Astrocyte (in vitro differentiated cells and primary cell): ENCODE data around the gene RFX7. TPM values are rescaled to one million over a fixed set of nuclear protein-coding genes. Genes with fewer than 3 reads are reported as not detected.

Experiments
- DNase-seq: peaks from one replicate; pipeline ENCODE4 v3.0.0-alpha.2; 2010; ENCODE audit warnings: low read depth
- FAIRE-seq: peaks from 2 replicates; lab custom pipeline; 2011; peaks lifted over from hg19 to GRCh38; lab: Jason Lieb, UNC
- H2AFZ ChIP-seq: 2 replicates; pipeline ENCODE4 v1.6.0; 2012; ENCODE audit warnings: low read depth, low read length, inconsistent platforms
- H3K27ac ChIP-seq: 2 replicates; pipeline ENCODE4 v1.5.1; 2011; ENCODE audit warnings: low read depth, low read length, inconsistent platforms
- H3K27me3 ChIP-seq: 2 replicates; pipeline ENCODE4 v1.6.0; 2011; ENCODE audit warnings: low read length, inconsistent platforms; ENCODE audit not compliant: insufficient read depth
- H3K36me3 ChIP-seq: 2 replicates; pipeline ENCODE4 v1.5.1; 2011; ENCODE audit warnings: low read length, inconsistent platforms; ENCODE audit not compliant: insufficient read depth
- H3K4me1 ChIP-seq: 2 replicates; pipeline ENCODE4 v1.5.1; 2011; ENCODE audit warnings: low read length, inconsistent platforms; ENCODE audit not compliant: insufficient read depth
- H3K4me2 ChIP-seq: 2 replicates; pipeline ENCODE4 v1.6.0; 2012; ENCODE audit warnings: low read length, inconsistent platforms
- H3K4me3 ChIP-seq: 2 replicates; pipeline ENCODE4 v1.5.1; 2011; ENCODE audit warnings: low read depth, mild to moderate bottlenecking, low read length, inconsistent platforms; ENCODE audit not compliant: insufficient read depth
- H3K79me2 ChIP-seq: 2 replicates; pipeline ENCODE4 v1.6.0; 2012; ENCODE audit warnings: mild to moderate bottlenecking, low read length, inconsistent platforms; ENCODE audit not compliant: insufficient read depth
- H3K9ac ChIP-seq: 2 replicates; pipeline ENCODE4 v1.6.0; 2012; ENCODE audit warnings: mild to moderate bottlenecking, low read length, inconsistent platforms
- H3K9me3 ChIP-seq: 2 replicates; pipeline ENCODE4 v1.5.1; 2012; ENCODE audit warnings: low read depth, mild to moderate bottlenecking, low read length, inconsistent platforms; ENCODE audit not compliant: insufficient read depth
- H4K20me1 ChIP-seq: 2 replicates; pipeline ENCODE4 v1.6.0; 2012; ENCODE audit warnings: low read length, inconsistent platforms; ENCODE audit not compliant: insufficient read depth
- H3K27ac Mint-ChIP-seq: one replicate; pipeline ENCODE4 v1.8.0; 2021; ENCODE audit warnings: mild to moderate bottlenecking, mixed read lengths; ENCODE audit not compliant: unreplicated experiment
- H3K27me3 Mint-ChIP-seq: one replicate; pipeline ENCODE4 v1.8.0; 2021; ENCODE audit warnings: low read depth, mixed read lengths; ENCODE audit not compliant: unreplicated experiment
- H3K36me3 Mint-ChIP-seq: one replicate; pipeline ENCODE4 v1.8.0; 2021; ENCODE audit warnings: low read depth, mixed read lengths; ENCODE audit not compliant: unreplicated experiment
- H3K4me1 Mint-ChIP-seq: one replicate; pipeline ENCODE4 v1.8.0; 2021; ENCODE audit warnings: low read depth, mixed read lengths; ENCODE audit not compliant: unreplicated experiment
- H3K4me3 Mint-ChIP-seq: one replicate; pipeline ENCODE4 v1.8.0; 2021; ENCODE audit warnings: mild to moderate bottlenecking, moderate library complexity, mixed read lengths; ENCODE audit not compliant: unreplicated experiment
- H3K9me3 Mint-ChIP-seq: one replicate; pipeline ENCODE4 v1.8.0; 2021; ENCODE audit warnings: mild to moderate bottlenecking, mixed read lengths; ENCODE audit not compliant: unreplicated experiment
- CTCF ChIP-seq: IDR thresholded peaks from 2 replicates; pipeline ENCODE4 v1.5.1; 2011; ENCODE audit warnings: low read depth, mild to moderate bottlenecking, inconsistent platforms, low read length, moderate library complexity; ENCODE audit not compliant: insufficient read depth
- EZH2 ChIP-seq: IDR thresholded peaks from 2 replicates; pipeline ENCODE4 v1.6.1; 2012; ENCODE audit warnings: mild to moderate bottlenecking, low read length, inconsistent platforms; ENCODE audit not compliant: insufficient read depth
- total RNA-seq: library from RNA; stranded (reverse); gene quantifications from 2 replicates; pipeline ENCODE4 v1.2.1, GENCODE V29; 2021

Gene RFX7
- total RNA-seq, 1 donor from 2014 or later: 46.3 TPM

- Mint-ChIP-seq H3K27me3 (no peaks in the 10 kb centered on the region), H3K36me3 (peaks cover 4% of the 10 kb centered on the region), H3K4me3 (no peak overlapping the region), H3K4me1 (peaks cover 15% of the 10 kb centered on the region), H3K9me3 (no peaks in the 10 kb centered on the region), H3K27ac (no peak overlapping the region)
- no peaks in the 10 kb centered on the region for H3K36me3 ChIP-seq
- H3K4me1 ChIP-seq: no peaks in the 10 kb centered on the region
- no peak overlapping the region for H2AFZ ChIP-seq
- DNase-seq (no peak), FAIRE-seq (no peak)
- no peaks in the 10 kb centered on the region for H3K27me3 ChIP-seq
- H3K9me3 ChIP-seq: no peaks in the 10 kb centered on the region
- H3K79me2 ChIP-seq: peaks cover 87% of the 10 kb centered on the region
- no peak overlapping the region for H3K4me2 ChIP-seq
- H3K4me3 ChIP-seq: no peak overlapping the region
- no peak overlapping the region for H3K27ac ChIP-seq
- H4K20me1 ChIP-seq: peaks cover 38% of the 10 kb centered on the region
- no peak for TF ChIP-seq CTCF
- TF ChIP-seq EZH2: no peak
- H3K9ac ChIP-seq: no peak overlapping the region
Observed at GRCh38 chr15:56184516-56184915, 59.2 kb downstream of the RFX7 start.

DNA sequence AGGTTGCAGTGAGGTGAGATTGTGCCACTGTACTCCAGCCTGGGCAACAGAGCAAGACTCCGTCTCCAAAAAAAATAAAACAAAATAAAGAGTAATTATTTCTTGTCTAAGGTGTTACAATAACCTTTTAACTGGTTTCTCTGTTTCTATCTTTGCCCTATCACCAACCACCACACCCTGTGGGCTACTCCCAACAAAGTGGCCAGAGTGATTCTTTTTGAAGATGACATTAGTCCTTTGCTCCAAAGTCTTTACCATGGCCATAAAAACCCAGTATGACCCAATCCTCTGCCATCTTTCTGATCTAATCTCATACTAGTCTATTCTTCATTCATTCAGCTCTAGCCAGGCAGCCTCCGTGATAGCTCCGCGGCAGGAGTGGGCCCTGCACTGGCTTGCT, 62.8 kb downstream of the RFX7 start:
- Histone ChIP-seq H3K4me2 (no peak overlapping the region), H3K4me3 (no peak overlapping the region), H4K20me1 (peaks cover 33% of the 10 kb centered on the region), H3K27me3 (no peaks in the 10 kb centered on the region), H2AFZ (no peak overlapping the region), H3K9ac (no peak overlapping the region), H3K4me1 (no peaks in the 10 kb centered on the region), H3K27ac (no peak overlapping the region), H3K36me3 (no peaks in the 10 kb centered on the region), H3K79me2 (peaks cover 83% of the 10 kb centered on the region), H3K9me3 (no peaks in the 10 kb centered on the region)
- no peak for FAIRE-seq
- no peak overlapping the region for H3K4me3 Mint-ChIP-seq
- TF ChIP-seq CTCF (no peak), EZH2 (no peak)
- H3K4me1 Mint-ChIP-seq: peaks cover 12% of the 10 kb centered on the region
- DNase-seq: no peak
- no peaks in the 10 kb centered on the region for H3K9me3 Mint-ChIP-seq
- H3K27me3 Mint-ChIP-seq: no peaks in the 10 kb centered on the region
- H3K36me3 Mint-ChIP-seq: no peaks in the 10 kb centered on the region
- no peak overlapping the region for H3K27ac Mint-ChIP-seq

DNA sequence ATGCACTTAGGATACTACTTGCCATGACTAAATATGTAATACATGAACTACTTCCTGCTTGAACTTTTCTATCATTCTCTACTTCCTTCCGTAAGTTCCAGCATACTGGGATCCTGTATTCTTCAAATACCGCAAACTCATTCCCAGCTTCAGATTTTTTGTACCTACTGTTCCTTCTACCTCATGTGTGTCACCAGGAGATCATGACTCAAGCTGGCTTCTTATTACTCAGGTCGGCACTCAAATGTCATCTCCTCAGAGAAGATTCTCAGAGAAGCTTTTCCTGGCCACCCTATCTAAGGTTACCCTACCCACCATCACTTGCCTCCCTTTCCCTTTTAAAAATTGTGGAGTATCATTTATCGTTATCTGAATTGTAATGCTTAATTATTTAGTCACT, 66.7 kb downstream of the RFX7 start:
- H3K4me3 Mint-ChIP-seq: no peak overlapping the region
- peaks cover 14% of the 10 kb centered on the region for H3K4me1 Mint-ChIP-seq
- no peak overlapping the region for H3K9ac ChIP-seq
- no peak overlapping the region for H3K4me3 ChIP-seq
- FAIRE-seq (no peak), DNase-seq (no peak)
- no peak overlapping the region for H3K27ac ChIP-seq
- peaks cover under 1% of the 10 kb centered on the region for H3K36me3 ChIP-seq
- no peaks in the 10 kb centered on the region for H3K9me3 Mint-ChIP-seq
- no peak overlapping the region for H3K4me2 ChIP-seq
- H3K9me3 ChIP-seq: no peaks in the 10 kb centered on the region
- H2AFZ ChIP-seq: no peak overlapping the region
- H3K4me1 ChIP-seq: no peaks in the 10 kb centered on the region
- H3K79me2 ChIP-seq: peaks cover 82% of the 10 kb centered on the region
- TF ChIP-seq CTCF (no peak), EZH2 (no peak)
- peaks cover 7% of the 10 kb centered on the region for H3K36me3 Mint-ChIP-seq
- peaks cover 47% of the 10 kb centered on the region for H4K20me1 ChIP-seq
- no peaks in the 10 kb centered on the region for H3K27me3 Mint-ChIP-seq
- no peaks in the 10 kb centered on the region for H3K27me3 ChIP-seq
- H3K27ac Mint-ChIP-seq: no peak overlapping the region
